Neural cell (in vitro differentiated cells): ENCODE measurements around the gene YIPF2. TPM values are rescaled to one million over a fixed set of nuclear protein-coding genes. Genes with fewer than 3 reads are reported as not detected.

Source experiments
- H2AFZ ChIP-seq: fragments of 200-600, 300-800 bp; sonication (generic), shearing (Covaris generic); 2 replicates; pipeline ENCODE4 v1.6.0; 2014; ENCODE audit warnings: low read depth, mild to moderate bottlenecking, antibody characterized with exemption, low read length, moderate library complexity
- H3F3A ChIP-seq: fragments of 200-600 bp; shearing (Covaris generic); 2 replicates; pipeline ENCODE4 v1.6.1; 2016; ENCODE audit warnings: mild to moderate bottlenecking, moderate library complexity, mixed read lengths, antibody characterized with exemption, low read length; ENCODE audit not compliant: insufficient read depth, poor library complexity, severe bottlenecking
- H3K27ac ChIP-seq: fragments of 200-600, 300-800 bp; sonication (generic), shearing (Covaris generic); 2 replicates; pipeline ENCODE4 v1.5.1; 2014; ENCODE audit warnings: mild to moderate bottlenecking, low read length, moderate library complexity
- H3K27me3 ChIP-seq: fragments of 300-800, 200-600 bp; sonication (generic), shearing (Covaris generic); 2 replicates; pipeline ENCODE4 v1.6.0; 2014; ENCODE audit warnings: mild to moderate bottlenecking, low read depth, low read length, moderate library complexity; ENCODE audit not compliant: insufficient read depth
- H3K36me3 ChIP-seq: fragments of 300-800, 200-600 bp; sonication (generic), shearing (Covaris generic); 2 replicates; pipeline ENCODE4 v1.5.1; 2014; ENCODE audit warnings: mild to moderate bottlenecking, antibody characterized with exemption, low read length, moderate library complexity; ENCODE audit not compliant: insufficient read depth
- H3K4me2 ChIP-seq: fragments of 300-800, 200-600 bp; sonication (generic), shearing (Covaris generic); 2 replicates; pipeline ENCODE4 v1.6.0; 2014; ENCODE audit warnings: mild to moderate bottlenecking, low read length
- H3K4me3 ChIP-seq: fragments of 300-800, 200-600 bp; sonication (generic), shearing (Covaris generic); 2 replicates; pipeline ENCODE4 v1.5.1; 2014; ENCODE audit warnings: mild to moderate bottlenecking, low read length, moderate library complexity
- H3K79me2 ChIP-seq: fragments of 200-600 bp; shearing (Covaris generic); replicated peaks from 2 replicates; pipeline ENCODE4 v1.6.0; 2014; ENCODE audit warnings: mild to moderate bottlenecking, low read length, moderate library complexity; ENCODE audit not compliant: insufficient read depth
- H3K9ac ChIP-seq: fragments of 300-800, 200-600 bp; sonication (generic), shearing (Covaris generic); 2 replicates; pipeline ENCODE4 v1.6.1; 2016; ENCODE audit warnings: mild to moderate bottlenecking, low read length, mixed read lengths
- H3K9me2 ChIP-seq: fragments of 200-600 bp; shearing (Covaris generic); 2 replicates; pipeline ENCODE4 v1.6.1; 2016; ENCODE audit warnings: mild to moderate bottlenecking, low read length, mixed read lengths; ENCODE audit not compliant: insufficient read depth
- H3K9me3 ChIP-seq: fragments of 200-600, 300-800 bp; sonication (generic), shearing (Covaris generic); 2 replicates; pipeline ENCODE4 v1.6.1; 2016; ENCODE audit warnings: mild to moderate bottlenecking, mixed run types, low read length, moderate library complexity, mixed read lengths
- H4K20me1 ChIP-seq: fragments of 200-600 bp; shearing (Covaris generic); 2 replicates; pipeline ENCODE4 v1.6.1; 2016; ENCODE audit warnings: mild to moderate bottlenecking, mixed run types; ENCODE audit not compliant: insufficient read depth
- CTCF ChIP-seq: fragments of 450-650 bp; IDR thresholded peaks from 2 replicates; pipeline ENCODE4 v1.5.1; 2014; ENCODE audit warnings: antibody characterized with exemption, mild to moderate bottlenecking, moderate library complexity; ENCODE audit not compliant: poor library complexity, severe bottlenecking
- EP300 ChIP-seq: fragments of 450-650 bp; conservative IDR thresholded peaks from 2 replicates; pipeline ENCODE4 v1.6.1; 2014; ENCODE audit warnings: antibody characterized with exemption, mild to moderate bottlenecking, moderate library complexity; ENCODE audit not compliant: poor library complexity, severe bottlenecking
- EZH2 ChIP-seq: fragments of 200-600, 300-800 bp; shearing (Covaris generic), sonication (generic); IDR thresholded peaks from 2 replicates; pipeline ENCODE4 v1.6.1; 2014; ENCODE audit warnings: antibody characterized with exemption, low read length, borderline replicate concordance, mild to moderate bottlenecking; ENCODE audit not compliant: insufficient read depth, poor library complexity, severe bottlenecking
- MXI1 ChIP-seq: fragments of 450-650 bp; conservative IDR thresholded peaks from 2 replicates; pipeline ENCODE4 v1.6.1; 2014; ENCODE audit warnings: antibody characterized with exemption, mild to moderate bottlenecking; ENCODE audit not compliant: poor library complexity, severe bottlenecking
- POLR2AphosphoS5 ChIP-seq: IDR thresholded peaks from 2 replicates; pipeline ENCODE4 v1.6.1; 2012
- RAD21 ChIP-seq: fragments of 450-650 bp; conservative IDR thresholded peaks from 2 replicates; pipeline ENCODE4 v1.6.1; 2014; ENCODE audit warnings: antibody characterized with exemption, mild to moderate bottlenecking, moderate library complexity
- REST ChIP-seq: IDR thresholded peaks from 2 replicates; pipeline ENCODE4 v1.6.1; 2012; ENCODE audit warnings: borderline replicate concordance
- SMC3 ChIP-seq: fragments of 450-650 bp; conservative IDR thresholded peaks from 2 replicates; pipeline ENCODE4 v1.6.1; 2014; ENCODE audit warnings: antibody characterized with exemption, mild to moderate bottlenecking, moderate library complexity; ENCODE audit not compliant: poor library complexity
- TAF1 ChIP-seq: IDR thresholded peaks from 2 replicates; pipeline ENCODE4 v1.6.1; 2012; ENCODE audit warnings: low read depth
- polyA plus RNA-seq: library from polyadenylated mRNA; depleted of rRNA; stranded (reverse); fragments of >200 nt; gene quantifications from 2 replicates; pipeline ENCODE4 v1.2.3, GENCODE V29; 2014

YIPF2 gene
- polyA plus RNA-seq, 1 donor from 2014 or later = 101 TPM

DNA sequence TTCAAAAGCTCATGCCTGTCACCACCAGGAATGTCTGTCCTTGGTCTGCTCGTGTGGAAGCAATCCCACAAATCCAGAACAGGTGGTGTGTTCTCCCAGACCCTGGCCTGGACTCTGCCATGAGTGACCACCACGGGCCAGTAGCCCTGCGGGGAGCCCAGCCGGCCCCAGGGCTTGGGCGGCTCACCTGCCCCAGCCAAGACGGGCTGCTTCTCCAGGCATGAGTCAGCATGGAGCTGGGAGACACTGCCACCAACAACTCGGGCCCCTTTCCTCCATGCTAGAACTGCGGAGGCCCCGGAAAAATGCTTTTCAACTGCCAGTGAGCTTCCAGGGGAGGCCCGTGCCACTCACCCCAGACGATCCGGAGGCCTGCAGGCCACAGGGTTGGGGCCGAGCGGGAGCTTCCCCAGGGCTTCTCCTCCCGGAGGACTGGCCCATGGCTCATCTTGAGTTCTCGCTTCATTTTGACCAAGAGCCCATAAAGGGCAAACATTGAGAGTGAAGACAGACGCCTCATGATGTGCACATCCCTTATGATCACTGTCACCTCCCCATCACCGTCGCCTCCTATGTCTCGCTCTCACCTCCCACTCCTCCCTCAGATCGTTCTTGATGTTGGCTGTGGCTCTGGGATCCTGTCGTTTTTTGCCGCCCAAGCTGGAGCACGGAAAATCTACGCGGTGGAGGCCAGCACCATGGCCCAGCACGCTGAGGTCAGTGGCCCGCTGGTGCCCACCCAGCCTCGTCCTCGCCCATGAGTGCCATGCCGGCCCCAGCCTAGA, 16.7 kb downstream of the YIPF2 start:
- Histone ChIP-seq H3K27ac (no peak overlapping the region), H3K4me2 (no peak overlapping the region), H3K9ac (no peak overlapping the region), H3K4me3 (no peak overlapping the region), H3F3A (no peaks in the 10 kb centered on the region), H3K9me3 (no peaks in the 10 kb centered on the region), H4K20me1 (no peaks in the 10 kb centered on the region), H3K36me3 (no peaks in the 10 kb centered on the region), H3K79me2 (no peaks in the 10 kb centered on the region), H2AFZ (no peak overlapping the region), H3K9me2 (no peaks in the 10 kb centered on the region), H3K27me3 (no peaks in the 10 kb centered on the region)
- TF ChIP-seq RAD21 (no peak), REST (no peak), EP300 (no peak), EZH2 (no peak), POLR2AphosphoS5 (no peak), MXI1 (no peak), SMC3 (no peak), CTCF (no peak), TAF1 (no peak)

GRCh38 chr19:10908380-10908960, 20.0 kb downstream of the YIPF2 start:
- no peak overlapping the region for H3K9ac ChIP-seq
- H3K36me3 ChIP-seq = no peaks in the 10 kb centered on the region
- H3K79me2 ChIP-seq = peaks cover 6% of the 10 kb centered on the region

More at GRCh38 chr19:10908380-10908960, 20.0 kb downstream of the YIPF2 start:
- TF ChIP-seq EZH2 (no peak), POLR2AphosphoS5 (no peak), EP300 (no peak), RAD21 (no peak)
- H3K4me3 ChIP-seq = no peak overlapping the region
- H3K4me2 ChIP-seq = no peak overlapping the region
- H3K9me3 ChIP-seq = no peaks in the 10 kb centered on the region
- H2AFZ ChIP-seq = no peak overlapping the region
- H3F3A ChIP-seq = no peaks in the 10 kb centered on the region
- no peaks in the 10 kb centered on the region for H3K9me2 ChIP-seq
- no peaks in the 10 kb centered on the region for H4K20me1 ChIP-seq
- H3K27ac ChIP-seq = no peak overlapping the region
- H3K27me3 ChIP-seq = no peaks in the 10 kb centered on the region
